Ishikawa (cell line): ENCODE data around the gene TUBGCP2.

Experiments used
- CREB1 ChIP-seq: IDR thresholded peaks from 2 replicates; pipeline ENCODE4 v1.6.1; 2012; ENCODE audit warnings: low read depth
- EGR1 ChIP-seq: IDR thresholded peaks from 2 replicates; pipeline ENCODE4 v1.6.1; 2012
- EP300 ChIP-seq: IDR thresholded peaks from 2 replicates; pipeline ENCODE4 v1.6.1; 2012; ENCODE audit warnings: borderline replicate concordance
- FOXM1 ChIP-seq: IDR thresholded peaks from 2 replicates; pipeline ENCODE4 v1.6.1; 2012; ENCODE audit warnings: low read depth, borderline replicate concordance
- NFIC ChIP-seq: IDR thresholded peaks from 2 replicates; pipeline ENCODE4 v1.6.1; 2012
- RAD21 ChIP-seq: IDR thresholded peaks from 2 replicates; pipeline ENCODE4 v1.6.1; 2012; ENCODE audit warnings: low read depth
- TAF1 ChIP-seq: IDR thresholded peaks from 2 replicates; pipeline ENCODE4 v1.6.1; 2012; ENCODE audit warnings: low read depth, mild to moderate bottlenecking
- TCF12 ChIP-seq: IDR thresholded peaks from 2 replicates; pipeline ENCODE4 v1.6.1; 2012; ENCODE audit warnings: low read depth
- TEAD4 ChIP-seq: IDR thresholded peaks from 2 replicates; pipeline ENCODE4 v1.6.1; 2012
- YY1 ChIP-seq: IDR thresholded peaks from 2 replicates; pipeline ENCODE4 v1.6.1; 2012; ENCODE audit warnings: low read depth
- ZBTB7A ChIP-seq: IDR thresholded peaks from 2 replicates; pipeline ENCODE4 v1.6.1; 2012; ENCODE audit warnings: low read depth
- TF ChIP-seq, protein P1 (sequence below): IDR thresholded peaks from 2 replicates; pipeline ENCODE4 v1.6.1; 2012; ENCODE audit warnings: low read depth, mild to moderate bottlenecking
- TF ChIP-seq, protein P2 (sequence below): IDR thresholded peaks from 2 replicates; pipeline ENCODE4 v1.6.1; 2012
- TF ChIP-seq, protein P3 (sequence below): IDR thresholded peaks from 2 replicates; pipeline ENCODE4 v1.6.1; 2012

Gene TUBGCP2

DNA sequence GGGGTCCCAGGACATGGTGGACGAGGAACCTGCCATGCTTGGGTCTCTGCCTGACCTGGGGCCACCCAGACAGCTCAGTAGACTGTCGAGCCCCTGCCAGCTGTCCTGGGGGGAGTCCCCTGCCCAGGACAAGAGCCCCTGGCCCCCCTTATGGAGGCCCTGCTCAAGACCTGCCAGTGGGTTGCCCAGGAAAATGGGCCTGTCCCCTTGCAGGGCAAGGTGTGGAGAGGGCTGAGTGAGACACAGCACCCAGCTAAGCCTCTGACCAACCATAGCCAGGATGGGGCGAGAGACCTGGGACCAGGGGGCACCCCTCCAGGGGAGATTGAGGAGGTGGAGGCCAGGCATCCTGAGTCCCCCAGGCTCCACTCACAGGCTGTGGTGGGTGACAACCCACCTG is 47.3 kb upstream of the TUBGCP2 start:
- TF ChIP-seq TCF12 (no peak), EP300 (no peak), EGR1 (no peak), NFIC (no peak), TEAD4 (no peak), YY1 (no peak), TAF1 (no peak), FOXM1 (no peak), RAD21 (no peak), ZBTB7A (no peak)
- TF ChIP-seq, protein P1, sequence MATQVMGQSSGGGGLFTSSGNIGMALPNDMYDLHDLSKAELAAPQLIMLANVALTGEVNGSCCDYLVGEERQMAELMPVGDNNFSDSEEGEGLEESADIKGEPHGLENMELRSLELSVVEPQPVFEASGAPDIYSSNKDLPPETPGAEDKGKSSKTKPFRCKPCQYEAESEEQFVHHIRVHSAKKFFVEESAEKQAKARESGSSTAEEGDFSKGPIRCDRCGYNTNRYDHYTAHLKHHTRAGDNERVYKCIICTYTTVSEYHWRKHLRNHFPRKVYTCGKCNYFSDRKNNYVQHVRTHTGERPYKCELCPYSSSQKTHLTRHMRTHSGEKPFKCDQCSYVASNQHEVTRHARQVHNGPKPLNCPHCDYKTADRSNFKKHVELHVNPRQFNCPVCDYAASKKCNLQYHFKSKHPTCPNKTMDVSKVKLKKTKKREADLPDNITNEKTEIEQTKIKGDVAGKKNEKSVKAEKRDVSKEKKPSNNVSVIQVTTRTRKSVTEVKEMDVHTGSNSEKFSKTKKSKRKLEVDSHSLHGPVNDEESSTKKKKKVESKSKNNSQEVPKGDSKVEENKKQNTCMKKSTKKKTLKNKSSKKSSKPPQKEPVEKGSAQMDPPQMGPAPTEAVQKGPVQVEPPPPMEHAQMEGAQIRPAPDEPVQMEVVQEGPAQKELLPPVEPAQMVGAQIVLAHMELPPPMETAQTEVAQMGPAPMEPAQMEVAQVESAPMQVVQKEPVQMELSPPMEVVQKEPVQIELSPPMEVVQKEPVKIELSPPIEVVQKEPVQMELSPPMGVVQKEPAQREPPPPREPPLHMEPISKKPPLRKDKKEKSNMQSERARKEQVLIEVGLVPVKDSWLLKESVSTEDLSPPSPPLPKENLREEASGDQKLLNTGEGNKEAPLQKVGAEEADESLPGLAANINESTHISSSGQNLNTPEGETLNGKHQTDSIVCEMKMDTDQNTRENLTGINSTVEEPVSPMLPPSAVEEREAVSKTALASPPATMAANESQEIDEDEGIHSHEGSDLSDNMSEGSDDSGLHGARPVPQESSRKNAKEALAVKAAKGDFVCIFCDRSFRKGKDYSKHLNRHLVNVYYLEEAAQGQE = no peak
- TF ChIP-seq, protein P2, sequence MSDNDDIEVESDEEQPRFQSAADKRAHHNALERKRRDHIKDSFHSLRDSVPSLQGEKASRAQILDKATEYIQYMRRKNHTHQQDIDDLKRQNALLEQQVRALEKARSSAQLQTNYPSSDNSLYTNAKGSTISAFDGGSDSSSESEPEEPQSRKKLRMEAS = no peak

DNA sequence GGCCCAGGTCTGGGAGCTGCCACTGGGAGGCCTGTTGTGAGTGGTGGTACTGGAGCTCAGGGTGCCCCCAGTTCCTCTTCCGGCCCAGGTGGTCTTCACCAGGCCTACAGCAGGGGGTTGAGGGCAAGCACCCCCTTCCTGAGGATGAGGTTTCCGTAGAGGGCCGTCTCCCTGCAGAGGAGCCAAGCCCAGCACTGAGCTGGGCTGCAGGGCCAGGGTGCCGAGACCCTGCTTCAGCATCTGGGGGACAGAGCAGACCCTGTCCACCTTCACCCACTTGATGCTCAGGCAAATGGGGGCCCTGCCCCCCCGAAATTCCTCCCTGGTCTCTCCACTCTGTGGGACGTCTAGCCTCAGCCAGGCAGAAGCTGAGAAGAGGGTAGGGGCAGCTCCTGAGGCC is 46.6 kb upstream of the TUBGCP2 start:
- TF ChIP-seq, protein P1 = no peak

DNA sequence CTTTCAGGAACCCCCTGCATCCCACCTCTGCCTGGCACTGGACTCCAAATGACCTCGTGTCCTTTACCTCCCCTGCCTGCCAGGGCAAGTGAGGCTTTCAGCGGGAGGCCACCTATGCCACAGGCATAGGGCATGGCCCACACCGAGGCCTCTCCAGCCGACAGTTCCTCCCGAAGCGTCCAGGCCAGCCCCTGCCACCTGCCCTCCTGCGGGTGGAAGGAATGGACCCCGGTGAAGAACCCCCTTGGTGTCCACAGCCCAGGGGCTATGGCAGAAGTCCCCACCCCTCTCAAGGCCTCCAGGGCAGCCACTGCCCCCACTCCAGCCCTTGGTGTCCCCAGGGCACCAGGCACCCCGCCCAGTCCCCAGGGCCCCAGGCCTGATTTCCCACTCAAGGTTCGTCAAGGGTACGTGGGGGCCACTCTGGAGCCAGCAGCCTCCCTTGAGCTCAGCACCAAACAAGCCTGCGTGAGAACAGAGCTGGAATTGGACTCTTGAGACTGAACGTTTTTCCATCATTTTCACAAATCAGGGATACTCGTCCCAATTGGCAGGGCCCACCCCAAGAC is 46.1 kb upstream of the TUBGCP2 start:
- TF ChIP-seq YY1 (no peak), NFIC (no peak), EP300 (no peak), EGR1 (no peak), CREB1 (no peak), RAD21 (no peak), TAF1 (no peak), TCF12 (no peak), ZBTB7A (no peak)
- TF ChIP-seq, protein P1 = no peak
- TF ChIP-seq, protein P3, sequence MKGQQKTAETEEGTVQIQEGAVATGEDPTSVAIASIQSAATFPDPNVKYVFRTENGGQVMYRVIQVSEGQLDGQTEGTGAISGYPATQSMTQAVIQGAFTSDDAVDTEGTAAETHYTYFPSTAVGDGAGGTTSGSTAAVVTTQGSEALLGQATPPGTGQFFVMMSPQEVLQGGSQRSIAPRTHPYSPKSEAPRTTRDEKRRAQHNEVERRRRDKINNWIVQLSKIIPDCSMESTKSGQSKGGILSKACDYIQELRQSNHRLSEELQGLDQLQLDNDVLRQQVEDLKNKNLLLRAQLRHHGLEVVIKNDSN = no peak

DNA sequence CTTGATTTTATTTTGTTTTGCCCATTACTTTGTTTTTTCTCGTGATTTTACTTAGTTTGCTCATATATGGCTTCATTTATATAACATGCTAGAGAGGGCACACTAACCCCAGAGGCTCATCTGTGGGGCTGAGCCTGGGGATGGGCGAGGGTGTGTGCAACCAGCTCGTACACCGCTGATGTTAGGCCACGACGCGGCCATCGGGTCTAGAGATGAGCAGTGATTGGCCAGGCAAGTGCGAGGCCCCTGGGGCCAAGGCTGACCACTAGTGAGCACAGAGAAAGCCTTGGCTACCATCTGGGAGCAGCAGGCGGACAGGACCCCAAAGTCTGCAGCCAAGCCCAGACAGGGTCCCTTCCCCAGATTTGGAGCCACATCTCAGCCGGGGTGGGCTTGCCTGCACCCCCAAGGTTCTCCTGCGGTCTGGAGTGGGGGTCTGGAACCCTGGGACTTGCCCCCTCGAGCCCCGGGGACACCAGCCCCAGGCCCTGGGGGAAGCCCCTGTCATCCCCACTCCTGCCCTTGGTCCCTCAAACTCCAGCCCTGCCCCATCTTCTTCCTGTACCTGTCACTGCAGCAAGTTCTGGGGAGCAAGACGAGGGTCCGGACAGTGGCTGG is 45.4 kb upstream of the TUBGCP2 start:
- TF ChIP-seq TEAD4 = no peak
- no peak for TF ChIP-seq EP300
- TF ChIP-seq TAF1 = no peak
- no peak for TF ChIP-seq YY1
- TF ChIP-seq FOXM1 = no peak
- TF ChIP-seq EGR1 = no peak
- TF ChIP-seq, protein P2 = no peak
- TF ChIP-seq CREB1 = no peak
- no peak for TF ChIP-seq ZBTB7A
- no peak for TF ChIP-seq NFIC
- TF ChIP-seq, protein P3 = no peak
